Measurements from ENCODE around the gene NFATC2. TPM values are rescaled to one million over a fixed set of nuclear protein-coding genes. Genes with fewer than 3 reads are reported as not detected.

The NFATC2 gene
- total RNA-seq, 1 experiment from 2014 or later, result 0.07 TPM

GRCh38 chr20:51444467-51444866 lies 98.1 kb downstream of the NFATC2 start:
- ChIA-PET POLR2A (interaction anchor here (1.0 kb wide), 1 partner anchor 10 kb away, joined by 3 read pairs; no protein-coding TSS in a partner anchor), CTCF (no interaction called here)
- H3K36me3 Mint-ChIP-seq (ENCODE audit: insufficient read depth, unreplicated experiment), result no peaks in the 10 kb centered on the region
- H3K27me3 Mint-ChIP-seq (ENCODE audit: insufficient read depth, unreplicated experiment), result no peaks in the 10 kb centered on the region
- no peak for TF ChIP-seq CTCF (IDR thresholded peaks at IDR 0.05; ENCODE audit: unreplicated experiment)
- no peaks in the 10 kb centered on the region for H3K9me3 Mint-ChIP-seq (ENCODE audit: unreplicated experiment)
- no peak for DNase-seq (ENCODE audit: unreplicated experiment)
- H3K4me1 Mint-ChIP-seq (ENCODE audit: insufficient read depth, unreplicated experiment), result peaks cover 9% of the 10 kb centered on the region
- H3K27ac Mint-ChIP-seq (ENCODE audit: low read depth, unreplicated experiment), result no peak overlapping the region
- intact Hi-C loops (cut with micrococcal nuclease), result no loop called here
- BruUV-seq (replicated peaks), result no TSS peak
- no peak overlapping the region for H3K4me3 Mint-ChIP-seq (ENCODE audit: unreplicated experiment)

GRCh38 chr20:51442602-51443001 lies 99.9 kb downstream of the NFATC2 start:
- BruUV-seq (replicated peaks), result no TSS peak
- Mint-ChIP-seq H3K4me1 (ENCODE audit: insufficient read depth, unreplicated experiment) (peaks cover 9% of the 10 kb centered on the region), H3K36me3 (ENCODE audit: insufficient read depth, unreplicated experiment) (no peaks in the 10 kb centered on the region), H3K27ac (ENCODE audit: low read depth, unreplicated experiment) (no peak overlapping the region), H3K27me3 (ENCODE audit: insufficient read depth, unreplicated experiment) (no peaks in the 10 kb centered on the region), H3K4me3 (ENCODE audit: unreplicated experiment) (no peak overlapping the region), H3K9me3 (ENCODE audit: unreplicated experiment) (no peaks in the 10 kb centered on the region)
- TF ChIP-seq CTCF (IDR thresholded peaks at IDR 0.05; ENCODE audit: unreplicated experiment), result no peak
- intact Hi-C loops (cut with micrococcal nuclease), result no loop called here
- POLR2A ChIA-PET, result no interaction called here
- CTCF ChIA-PET, result interaction anchor here (0.5 to 0.9 kb wide), 7 partner anchors 9 to 158 kb away, joined by 3 to 7 read pairs (median 3); no protein-coding TSS in a partner anchor
- no peak for DNase-seq (ENCODE audit: unreplicated experiment)

GRCh38 chr20:51440589-51440988 lies 101.9 kb downstream of the NFATC2 start:
- ChIA-PET POLR2A (interaction anchor here (0.7 kb wide), 1 partner anchor 28 kb away, joined by 3 read pairs; no protein-coding TSS in a partner anchor), CTCF (no interaction called here)
- H3K4me1 Mint-ChIP-seq (ENCODE audit: insufficient read depth, unreplicated experiment), result no peaks in the 10 kb centered on the region
- H3K4me3 Mint-ChIP-seq (ENCODE audit: unreplicated experiment), result no peak overlapping the region
- H3K9me3 Mint-ChIP-seq (ENCODE audit: unreplicated experiment), result no peaks in the 10 kb centered on the region
- intact Hi-C loops (cut with micrococcal nuclease), result no loop called here
- BruUV-seq (replicated peaks), result no TSS peak
- TF ChIP-seq CTCF (IDR thresholded peaks at IDR 0.05; ENCODE audit: unreplicated experiment), result no peak
- no peaks in the 10 kb centered on the region for H3K36me3 Mint-ChIP-seq (ENCODE audit: insufficient read depth, unreplicated experiment)
- no peak overlapping the region for H3K27ac Mint-ChIP-seq (ENCODE audit: low read depth, unreplicated experiment)
- no peaks in the 10 kb centered on the region for H3K27me3 Mint-ChIP-seq (ENCODE audit: insufficient read depth, unreplicated experiment)
- no peak for DNase-seq (ENCODE audit: unreplicated experiment)

- Mint-ChIP-seq H3K36me3 (ENCODE audit: insufficient read depth, unreplicated experiment) (no peaks in the 10 kb centered on the region), H3K27ac (ENCODE audit: low read depth, unreplicated experiment) (no peak overlapping the region), H3K27me3 (ENCODE audit: insufficient read depth, unreplicated experiment) (no peaks in the 10 kb centered on the region), H3K4me3 (ENCODE audit: unreplicated experiment) (no peak overlapping the region), H3K4me1 (ENCODE audit: insufficient read depth, unreplicated experiment) (peaks cover 11% of the 10 kb centered on the region), H3K9me3 (ENCODE audit: unreplicated experiment) (no peaks in the 10 kb centered on the region)
- no peak for DNase-seq (ENCODE audit: unreplicated experiment)
- POLR2A ChIA-PET, result no interaction called here
- intact Hi-C loops (cut with micrococcal nuclease), result no loop called here
- no TSS peak for BruUV-seq (replicated peaks)
- CTCF ChIA-PET, result no interaction called here
- no peak for TF ChIP-seq CTCF (IDR thresholded peaks at IDR 0.05; ENCODE audit: unreplicated experiment)
These were observed 103.3 kb downstream of the NFATC2 start for GRCh38 chr20:51439160-51439689.
